IMR-90 (cell line): Measurements from ENCODE around the gene JPH3. TPM values are rescaled to one million over a fixed set of nuclear protein-coding genes. Genes with fewer than 3 reads are reported as not detected.
A peak's percentile ranks its signal among the peaks of the same experiment; 100 is the strongest.

Experiments used
- ATAC-seq: fragments of 200-7000 bp; cut with Tn5 transposase; 2 replicates; pipeline ENCODE4 v1.9.1; 2020; ENCODE audit warnings: low read depth, mild to moderate bottlenecking, moderate library complexity
- BruUV-seq: library from RNA; stranded (reverse); fragments of 400-500 nt; replicated peaks from 2 replicates; lab custom pipeline; 2021; lab: Mats Ljungman, UMichigan
- CTCF ChIA-PET: fragments of 300-600 bp; formaldehyde crosslinking; extraction: SDS; loops from one replicate; lab custom pipeline; 2021; ENCODE audit warnings: antibody characterized with exemption; lab: Yijun Ruan, JAX
- POLR2A ChIA-PET: fragments of 300-600 bp; sonication (Branson Sonifier 250); formaldehyde crosslinking; loops from one replicate; lab custom pipeline; 2022; ENCODE audit warnings: antibody characterized with exemption; ENCODE audit not compliant: unreplicated experiment; lab: Charles Lee
- DNase-seq: peaks from one replicate; pipeline ENCODE4 v3.0.0; 2013
- H2AFZ ChIP-seq: replicated peaks from 2 replicates; pipeline ENCODE3; 2013; ENCODE audit warnings: low read length, mild to moderate bottlenecking; ENCODE audit not compliant: poor library complexity
- H2AK5ac ChIP-seq: 2 replicates; pipeline ENCODE4 v1.6.1; 2013; ENCODE audit warnings: low read depth, low read length, inconsistent platforms
- H2AK9ac ChIP-seq: replicated peaks from 2 replicates; pipeline ENCODE3; 2013; ENCODE audit warnings: mild to moderate bottlenecking, low read depth, low read length, moderate library complexity; ENCODE audit not compliant: poor library complexity
- H2BK120ac ChIP-seq: 2 replicates; pipeline ENCODE4 v1.6.1; 2013; ENCODE audit warnings: low read depth, low read length, inconsistent platforms
- H2BK15ac ChIP-seq: 3 replicates; pipeline ENCODE4 v1.6.1; 2013; ENCODE audit warnings: low read depth, low read length, inconsistent platforms
- H2BK20ac ChIP-seq: 2 replicates; pipeline ENCODE4 v1.6.1; 2013; ENCODE audit warnings: low read depth, mild to moderate bottlenecking, inconsistent platforms, low read length, moderate library complexity
- H2BK5ac ChIP-seq: 2 replicates; pipeline ENCODE4 v1.6.1; 2013; ENCODE audit warnings: mild to moderate bottlenecking, low read depth, low read length, inconsistent platforms; ENCODE audit not compliant: poor library complexity, severe bottlenecking
- H3K14ac ChIP-seq: replicated peaks from 2 replicates; pipeline ENCODE4 v1.6.1; 2013; ENCODE audit warnings: low read depth, low read length, inconsistent platforms
- H3K18ac ChIP-seq: 2 replicates; pipeline ENCODE4 v1.6.1; 2013; ENCODE audit warnings: low read depth, low read length, control low read depth
- H3K23ac ChIP-seq: 2 replicates; pipeline ENCODE4 v1.6.1; 2013; ENCODE audit warnings: low read depth, low read length, inconsistent platforms
- H3K27ac ChIP-seq: 2 replicates; pipeline ENCODE4 v1.5.1; 2013; ENCODE audit warnings: mild to moderate bottlenecking, control low read depth, low read length; ENCODE audit not compliant: insufficient read depth
- H3K27me3 ChIP-seq: 2 replicates; pipeline ENCODE4 v1.6.1; 2013; ENCODE audit warnings: low read length; ENCODE audit not compliant: control insufficient read depth, insufficient read depth
- H3K36me3 ChIP-seq: 2 replicates; pipeline ENCODE4 v1.6.1; 2013; ENCODE audit warnings: low read length, mixed read lengths; ENCODE audit not compliant: control insufficient read depth, insufficient read depth
- H3K4ac ChIP-seq: 2 replicates; pipeline ENCODE4 v1.6.1; 2013; ENCODE audit warnings: low read depth, low read length, inconsistent platforms
- H3K4me1 ChIP-seq: 2 replicates; pipeline ENCODE4 v1.6.1; 2013; ENCODE audit warnings: low read length, mixed read lengths; ENCODE audit not compliant: control insufficient read depth, insufficient read depth
- H3K4me2 ChIP-seq: 2 replicates; pipeline ENCODE4 v1.6.1; 2013; ENCODE audit warnings: low read depth, mild to moderate bottlenecking, control low read depth, low read length, moderate library complexity
- H3K4me3 ChIP-seq: 2 replicates; pipeline ENCODE4 v1.5.1; 2013; ENCODE audit warnings: low read depth, mild to moderate bottlenecking, control low read depth, low read length, moderate library complexity; ENCODE audit not compliant: insufficient read depth
- H3K56ac ChIP-seq: 2 replicates; pipeline ENCODE4 v1.6.1; 2013; ENCODE audit warnings: low read length, inconsistent platforms; ENCODE audit not compliant: insufficient read depth; ENCODE audit errors: extremely low read depth
- H3K79me1 ChIP-seq, 2 experiments: 2 replicates each; pipeline ENCODE4 v1.6.1; 2013; ENCODE audit warnings: low read length in 2 of 2, inconsistent platforms in 1 of 2, low read depth in 1 of 2
- H3K9ac ChIP-seq: 2 replicates; pipeline ENCODE4 v1.6.1; 2013; ENCODE audit warnings: low read depth, low read length, control low read depth
- H3K9me1 ChIP-seq: 2 replicates; pipeline ENCODE4 v1.6.1; 2013; ENCODE audit warnings: low read length, inconsistent platforms; ENCODE audit not compliant: insufficient read depth
- H3K9me3 ChIP-seq: 2 replicates; pipeline ENCODE4 v1.6.1; 2013; ENCODE audit warnings: low read length; ENCODE audit not compliant: control insufficient read depth, insufficient read depth
- H4K20me1 ChIP-seq: 2 replicates; pipeline ENCODE4 v1.6.1; 2013; ENCODE audit warnings: low read length, inconsistent platforms; ENCODE audit not compliant: insufficient read depth
- H4K5ac ChIP-seq: 2 replicates; pipeline ENCODE4 v1.6.1; 2013; ENCODE audit warnings: mild to moderate bottlenecking, low read depth, low read length, control low read depth
- H4K8ac ChIP-seq, 2 experiments: 2 replicates each; pipeline ENCODE4 v1.6.1; 2013; ENCODE audit warnings: low read depth in 2 of 2, low read length in 2 of 2, control low read depth in 1 of 2, inconsistent platforms in 1 of 2
- H4K91ac ChIP-seq: 2 replicates; pipeline ENCODE4 v1.6.1; 2013; ENCODE audit warnings: low read depth, low read length, inconsistent platforms; ENCODE audit not compliant: insufficient read depth
- BHLHE40 ChIP-seq: fragments of 150-350 bp; IDR thresholded peaks from 2 replicates; pipeline ENCODE4 v1.6.1; 2016; ENCODE audit warnings: mild to moderate bottlenecking, low read depth, low read length
- CHD1 ChIP-seq: IDR thresholded peaks from 2 replicates; pipeline ENCODE4 v1.6.1; 2012; ENCODE audit warnings: low read depth, low read length, improper control_type of control experiment
- FOS ChIP-seq: fragments of 150-350 bp; IDR thresholded peaks from 2 replicates; pipeline ENCODE4 v1.6.1; 2016; ENCODE audit warnings: low read depth, low read length
- MXI1 ChIP-seq: IDR thresholded peaks from 2 replicates; pipeline ENCODE4 v1.6.1; 2012; ENCODE audit warnings: low read depth, mild to moderate bottlenecking, low read length, moderate library complexity, borderline replicate concordance
- NFE2L2 ChIP-seq: fragments of 150-350 bp; IDR thresholded peaks from 2 replicates; pipeline ENCODE4 v1.6.1; 2016; ENCODE audit warnings: low read depth, mild to moderate bottlenecking, low read length
- RCOR1 ChIP-seq: IDR thresholded peaks from 2 replicates; pipeline ENCODE4 v1.6.1; 2012; ENCODE audit warnings: mild to moderate bottlenecking, low read length, improper control_type of control experiment; ENCODE audit not compliant: insufficient replicate concordance
- SMC3 ChIP-seq: fragments of 150-350 bp; IDR thresholded peaks from 2 replicates; pipeline ENCODE4 v1.6.1; 2016; ENCODE audit warnings: low read depth, mild to moderate bottlenecking, antibody characterized with exemption, low read length, moderate library complexity
- WGBS, 2 experiments: methylation state at CpG; one replicate each; pipeline versions ENCODE4 v1.1.5 to v1.1.7; 2013; ENCODE audit warnings: missing lambda C conversion rate in 2 of 2; ENCODE audit not compliant: insufficient read length in 1 of 2; ENCODE audit errors: extremely low coverage in 2 of 2; 5-methylcytosine and 5-hydroxymethylcytosine counted together
- dilution Hi-C: fragments of 300-500 bp; cut with HindIII; formaldehyde crosslinking; loops from one replicate; pipeline ENCODE4 v1.14.3; 2018; ENCODE audit warnings: low sequenced_read_pairs; ENCODE audit not compliant: unreplicated experiment
- in situ Hi-C: fragments of 300-500 bp; cut with MboI; formaldehyde crosslinking; loops from 3 replicates; pipeline ENCODE4 v1.14.3; 2019; ENCODE audit warnings: low sequenced_read_pairs, inconsistent platforms, mixed read lengths
- intact Hi-C: fragments of 100-400 bp; cut with micrococcal nuclease; formaldehyde crosslinking; loops from 2 replicates; pipeline ENCODE4 v1.10.0; 2022
- polyA plus RNA-seq, 3 experiments: library from polyadenylated mRNA; depleted of rRNA; stranded (reverse); fragments of >200 nt; gene quantifications; 2 replicates each; pipeline ENCODE4 v1.2.3, GENCODE V29; 2012; ENCODE audit warnings: low replicate concordance in 1 of 3
- total RNA-seq: library from RNA; depleted of rRNA; stranded (reverse); fragments of >200 nt; gene quantifications from 2 replicates; pipeline ENCODE4 v1.2.3, GENCODE V29; 2012
- TF ChIP-seq, protein P1 (sequence below): conservative IDR thresholded peaks from 2 replicates; pipeline ENCODE4 v1.5.1; 2012; ENCODE audit warnings: mild to moderate bottlenecking, low read depth, low read length, improper control_type of control experiment
- TF ChIP-seq, protein P2 (sequence below): fragments of 150-350 bp; IDR thresholded peaks from 2 replicates; pipeline ENCODE4 v1.6.1; 2017; ENCODE audit warnings: mild to moderate bottlenecking, antibody characterized with exemption, low read length, low read depth

JPH3 gene
- total and polyA plus RNA-seq, 2 of the 4 experiments (the other 2 are of a cell fraction): 0.03 TPM; not detected in 1

GRCh38 chr16:87560428-87561199 lies 41.7 kb upstream of the JPH3 start:
- Histone ChIP-seq H3K14ac (no peak overlapping the region), H3K4ac (no peak overlapping the region), H2AK9ac (no peak overlapping the region), H2BK20ac (no peak overlapping the region), H4K8ac (no peak overlapping the region), H3K36me3 (no peaks in the 10 kb centered on the region), H3K27ac (no peak overlapping the region), H4K91ac (no peak overlapping the region), H3K79me1 (no peaks in the 10 kb centered on the region), H3K4me3 (no peak overlapping the region), H3K4me2 (no peak overlapping the region), H3K9me1 (no peaks in the 10 kb centered on the region), H2AK5ac (no peak overlapping the region), H3K56ac (no peak overlapping the region), H4K20me1 (no peaks in the 10 kb centered on the region), H3K18ac (no peak overlapping the region), H2AFZ (no peak overlapping the region), H3K23ac (no peak overlapping the region), H2BK15ac (no peak overlapping the region), H3K4me1 (peaks cover 8% of the 10 kb centered on the region; the same call in 1 of the 2 replicates), H2BK5ac (no peak overlapping the region), H3K27me3 (peaks cover 8% of the 10 kb centered on the region; the same call in 1 of the 2 replicates), H3K9me3 (no peaks in the 10 kb centered on the region), H2BK120ac (no peak overlapping the region), H3K9ac (no peak overlapping the region), H4K5ac (no peak overlapping the region)
- dilution Hi-C loops (no loop called here), intact Hi-C loops (no loop called here), in situ Hi-C loops (no loop called here)
- peak; percentile 40 for ATAC-seq
- 67% methylated on average over 1 of the region's 12 CpGs; no CpG with 5 or more reads in 1 of the 2 experiments for WGBS, 2 experiments
- DNase-seq: no peak
- no TSS peak for BruUV-seq
- no peak for TF ChIP-seq FOS
- no peak for TF ChIP-seq CHD1
- TF ChIP-seq NFE2L2: no peak
- no peak for TF ChIP-seq SMC3
- no peak for TF ChIP-seq BHLHE40
- TF ChIP-seq, protein P1, sequence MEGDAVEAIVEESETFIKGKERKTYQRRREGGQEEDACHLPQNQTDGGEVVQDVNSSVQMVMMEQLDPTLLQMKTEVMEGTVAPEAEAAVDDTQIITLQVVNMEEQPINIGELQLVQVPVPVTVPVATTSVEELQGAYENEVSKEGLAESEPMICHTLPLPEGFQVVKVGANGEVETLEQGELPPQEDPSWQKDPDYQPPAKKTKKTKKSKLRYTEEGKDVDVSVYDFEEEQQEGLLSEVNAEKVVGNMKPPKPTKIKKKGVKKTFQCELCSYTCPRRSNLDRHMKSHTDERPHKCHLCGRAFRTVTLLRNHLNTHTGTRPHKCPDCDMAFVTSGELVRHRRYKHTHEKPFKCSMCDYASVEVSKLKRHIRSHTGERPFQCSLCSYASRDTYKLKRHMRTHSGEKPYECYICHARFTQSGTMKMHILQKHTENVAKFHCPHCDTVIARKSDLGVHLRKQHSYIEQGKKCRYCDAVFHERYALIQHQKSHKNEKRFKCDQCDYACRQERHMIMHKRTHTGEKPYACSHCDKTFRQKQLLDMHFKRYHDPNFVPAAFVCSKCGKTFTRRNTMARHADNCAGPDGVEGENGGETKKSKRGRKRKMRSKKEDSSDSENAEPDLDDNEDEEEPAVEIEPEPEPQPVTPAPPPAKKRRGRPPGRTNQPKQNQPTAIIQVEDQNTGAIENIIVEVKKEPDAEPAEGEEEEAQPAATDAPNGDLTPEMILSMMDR: no peak
- TF ChIP-seq RCOR1: no peak
- TF ChIP-seq, protein P2, sequence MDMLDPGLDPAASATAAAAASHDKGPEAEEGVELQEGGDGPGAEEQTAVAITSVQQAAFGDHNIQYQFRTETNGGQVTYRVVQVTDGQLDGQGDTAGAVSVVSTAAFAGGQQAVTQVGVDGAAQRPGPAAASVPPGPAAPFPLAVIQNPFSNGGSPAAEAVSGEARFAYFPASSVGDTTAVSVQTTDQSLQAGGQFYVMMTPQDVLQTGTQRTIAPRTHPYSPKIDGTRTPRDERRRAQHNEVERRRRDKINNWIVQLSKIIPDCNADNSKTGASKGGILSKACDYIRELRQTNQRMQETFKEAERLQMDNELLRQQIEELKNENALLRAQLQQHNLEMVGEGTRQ: no peak
- no peak for TF ChIP-seq MXI1
- CTCF ChIA-PET: no interaction called here
- POLR2A ChIA-PET: no interaction called here
